CD4-positive, alpha-beta T cell treated with Interleukin-10 for 1 hour (primary cell): ENCODE measurements around the gene PGA5.
"Not testable (repeated sequence)": the region's sequence is repeated elsewhere in the genome, so short reads cannot be mapped to it uniquely, and the experiment has no call there.

Experiments
- DNase-seq: peaks from one replicate; pipeline ENCODE4 v3.0.0-alpha.2; 2020

Gene PGA5

GRCh38 chr11:61240875-61241274, at the start of gene PGA5:
Gene PGA5 (plus strand): TSS chr11:61241175. CDS start chr11:61241227, 52 bp downstream.
- not testable (repeated sequence) for DNase-seq

- DNase-seq, result no peak
Measured at GRCh38 chr11:61193596-61193995, 47.4 kb upstream of the PGA5 start.

- DNase-seq, result no peak
Measured at GRCh38 chr11:61194169-61194671, 46.8 kb upstream of the PGA5 start.

GRCh38 chr11:61194981-61195695, 45.8 kb upstream of the PGA5 start:
- no peak for DNase-seq

- no peak for DNase-seq
Measured at GRCh38 chr11:61195719-61196118, 45.3 kb upstream of the PGA5 start.

- no peak for DNase-seq
Measured at GRCh38 chr11:61198361-61198760, 42.6 kb upstream of the PGA5 start.

GRCh38 chr11:61198948-61199523, 41.9 kb upstream of the PGA5 start:
- DNase-seq, result no peak

GRCh38 chr11:61201476-61201875, 39.5 kb upstream of the PGA5 start:
- DNase-seq, result no peak

- not testable (repeated sequence) for DNase-seq
Measured at GRCh38 chr11:61202950-61203746, 37.8 kb upstream of the PGA5 start, which contains the start of gene PGA3. Gene PGA3 (plus strand): TSS chr11:61203515. CDS start chr11:61203565, 50 bp downstream.

GRCh38 chr11:61203873-61204272, 37.1 kb upstream of the PGA5 start:
- DNase-seq, result not testable (repeated sequence)

GRCh38 chr11:61204502-61205059, 36.4 kb upstream of the PGA5 start:
- not testable (repeated sequence) for DNase-seq

- not testable (repeated sequence) for DNase-seq
Measured at GRCh38 chr11:61207636-61208310, 33.2 kb upstream of the PGA5 start.

GRCh38 chr11:61210629-61211028, 30.3 kb upstream of the PGA5 start:
- DNase-seq, result not testable (repeated sequence)

GRCh38 chr11:61211327-61211952, 29.5 kb upstream of the PGA5 start:
- not testable (repeated sequence) for DNase-seq

- not testable (repeated sequence) for DNase-seq
Measured at GRCh38 chr11:61212202-61212601, 28.8 kb upstream of the PGA5 start.

- not testable (repeated sequence) for DNase-seq
Measured at GRCh38 chr11:61213711-61214324, 27.2 kb upstream of the PGA5 start.

- not testable (repeated sequence) for DNase-seq
Measured at GRCh38 chr11:61218306-61218705, 22.7 kb upstream of the PGA5 start.

GRCh38 chr11:61219016-61219415, 22.0 kb upstream of the PGA5 start:
- DNase-seq, result not testable (repeated sequence)

GRCh38 chr11:61222047-61222446, 18.9 kb upstream of the PGA5 start, which contains the start of gene PGA4:
Gene PGA4 (plus strand): TSS chr11:61222347. CDS start chr11:61222401, 54 bp downstream.
- not testable (repeated sequence) for DNase-seq

GRCh38 chr11:61222692-61223091, 18.3 kb upstream of the PGA5 start:
- DNase-seq, result not testable (repeated sequence)

GRCh38 chr11:61226457-61227137, 14.4 kb upstream of the PGA5 start:
- not testable (repeated sequence) for DNase-seq
